Esophagus mucosa (tissue), 1 donor: ENCODE results near the gene PDXK. TPM values are rescaled to one million over a fixed set of nuclear protein-coding genes. Genes with fewer than 3 reads are reported as not detected.
"Not testable (repeated sequence)": the region's sequence is repeated elsewhere in the genome, so short reads cannot be mapped to it uniquely, and the experiment has no call there.

Experiments used
- ATAC-seq: fragments of 200-7000 bp; cut with Tn5 transposase; one replicate; pipeline ENCODE4 v1.9.1; 2020
- total RNA-seq: library from RNA; stranded (reverse); gene quantifications from one replicate; pipeline ENCODE4 v1.2.4, GENCODE V29; 2023
- donor health status: DM: yes; HTN: yes; CAD: no.

The PDXK gene
- total RNA-seq, 1 donor from 2014 or later: 134 TPM

DNA sequence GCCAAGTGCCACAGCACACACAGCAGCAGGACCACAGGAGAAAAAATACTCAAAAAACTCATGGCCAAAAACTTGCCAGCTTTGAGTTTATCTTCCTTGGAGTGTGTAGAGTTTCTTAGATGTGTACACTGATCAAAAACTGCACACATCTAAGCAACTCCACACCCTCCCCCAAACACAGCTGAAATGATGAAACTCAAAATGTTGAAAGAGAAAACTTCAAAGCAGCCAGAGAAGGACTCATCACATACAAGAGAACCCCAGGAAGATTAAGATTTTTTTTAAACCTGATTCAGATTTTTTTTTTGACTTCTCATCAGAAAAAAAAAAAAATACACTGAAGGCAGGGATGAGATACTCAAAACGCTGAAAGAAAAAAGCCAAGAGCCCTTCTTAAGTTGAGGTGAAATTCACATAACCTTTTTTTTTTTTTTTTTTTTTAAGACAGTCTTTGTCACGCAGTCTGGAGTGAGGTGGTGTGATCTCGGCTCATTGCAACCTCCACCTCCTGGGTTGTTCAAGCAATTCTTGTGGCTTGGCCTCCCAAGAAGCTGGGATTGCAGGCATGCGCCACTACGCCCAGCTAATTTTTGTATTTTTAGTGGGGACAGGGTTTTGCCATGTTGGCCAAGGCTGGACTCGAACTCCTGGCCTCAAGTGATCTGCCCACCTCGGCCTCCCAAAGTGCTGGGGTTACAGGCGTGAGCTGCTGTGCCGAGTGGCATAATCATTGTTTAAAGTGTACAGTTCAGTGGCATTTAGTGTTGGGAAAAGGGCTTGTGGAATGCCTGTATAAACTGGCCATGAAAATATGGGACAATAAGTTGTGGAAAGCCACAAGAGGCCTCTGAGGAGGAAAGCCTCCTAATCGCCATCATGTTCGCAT, 20.9 kb upstream of the PDXK start:
- ATAC-seq: no peak

- not testable (repeated sequence) for ATAC-seq
Observed at GRCh38 chr21:43699492-43699777, 19.5 kb upstream of the PDXK start.

DNA sequence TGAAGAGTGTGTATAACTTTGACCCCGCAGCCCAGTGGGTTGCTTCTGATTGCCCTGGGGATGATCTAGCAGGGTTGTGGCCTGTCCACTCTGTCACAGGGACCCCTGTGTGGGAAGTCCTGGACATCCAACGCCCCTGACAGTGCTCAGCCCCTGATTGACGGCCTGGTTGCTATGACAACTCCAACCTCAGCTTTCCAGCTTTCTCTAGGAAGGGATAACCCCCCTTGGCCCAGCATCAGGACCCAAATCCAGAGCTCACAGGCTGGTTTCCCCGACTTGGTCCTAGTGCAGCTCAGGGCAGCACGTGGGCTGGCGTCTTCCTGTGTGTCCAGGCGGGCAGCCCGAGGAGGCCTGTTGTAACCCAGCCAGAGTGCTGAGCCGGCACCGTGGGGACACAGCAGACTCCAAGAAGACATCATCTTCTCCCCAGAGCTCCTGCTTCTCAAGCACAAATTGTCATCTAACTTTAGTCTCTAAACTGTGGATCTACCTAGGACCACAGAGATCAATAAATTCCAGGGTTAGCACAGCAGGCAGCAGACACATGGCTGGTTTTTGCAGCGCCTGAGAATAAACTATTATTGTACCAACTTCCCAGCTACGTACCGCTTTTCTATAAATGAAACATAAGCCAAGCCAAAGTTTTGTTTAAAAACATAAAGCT, 18.9 kb upstream of the PDXK start:
- ATAC-seq: no peak

GRCh38 chr21:43701936-43702784, 16.8 kb upstream of the PDXK start:
- ATAC-seq: peak; percentile 30

GRCh38 chr21:43702785-43703034, 16.2 kb upstream of the PDXK start:
- ATAC-seq: peak; percentile 19

GRCh38 chr21:43703035-43703880, 15.7 kb upstream of the PDXK start:
- peak; percentile 53 for ATAC-seq

DNA sequence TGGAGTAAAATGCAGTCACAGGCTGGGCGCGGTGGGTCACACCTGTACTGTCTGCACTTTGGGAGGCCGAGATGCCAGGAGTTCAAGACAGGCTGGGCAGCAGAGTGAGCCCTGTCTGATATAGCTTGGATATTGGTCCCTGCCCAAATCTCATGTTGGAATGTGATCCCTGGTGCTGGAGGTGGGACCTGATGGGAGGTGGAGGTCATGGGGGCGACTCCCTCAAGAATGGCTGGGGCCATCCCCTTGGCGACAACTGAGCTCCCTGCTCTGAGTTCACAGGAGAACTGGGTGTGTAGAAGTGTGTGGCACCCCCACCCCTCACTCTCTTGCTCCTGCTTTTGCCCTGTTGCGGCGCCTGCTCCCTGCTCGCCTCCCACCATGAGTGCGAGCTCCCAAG, 11.5 kb upstream of the PDXK start:
- ATAC-seq: no peak

- ATAC-seq: no peak
Observed at GRCh38 chr21:43708745-43709381, 10.1 kb upstream of the PDXK start.

GRCh38 chr21:43712268-43712942, 6.5 kb upstream of the PDXK start:
- peak; percentile 87 for ATAC-seq

- not testable (repeated sequence) for ATAC-seq
Observed at GRCh38 chr21:43713123-43713522, 5.8 kb upstream of the PDXK start.

DNA sequence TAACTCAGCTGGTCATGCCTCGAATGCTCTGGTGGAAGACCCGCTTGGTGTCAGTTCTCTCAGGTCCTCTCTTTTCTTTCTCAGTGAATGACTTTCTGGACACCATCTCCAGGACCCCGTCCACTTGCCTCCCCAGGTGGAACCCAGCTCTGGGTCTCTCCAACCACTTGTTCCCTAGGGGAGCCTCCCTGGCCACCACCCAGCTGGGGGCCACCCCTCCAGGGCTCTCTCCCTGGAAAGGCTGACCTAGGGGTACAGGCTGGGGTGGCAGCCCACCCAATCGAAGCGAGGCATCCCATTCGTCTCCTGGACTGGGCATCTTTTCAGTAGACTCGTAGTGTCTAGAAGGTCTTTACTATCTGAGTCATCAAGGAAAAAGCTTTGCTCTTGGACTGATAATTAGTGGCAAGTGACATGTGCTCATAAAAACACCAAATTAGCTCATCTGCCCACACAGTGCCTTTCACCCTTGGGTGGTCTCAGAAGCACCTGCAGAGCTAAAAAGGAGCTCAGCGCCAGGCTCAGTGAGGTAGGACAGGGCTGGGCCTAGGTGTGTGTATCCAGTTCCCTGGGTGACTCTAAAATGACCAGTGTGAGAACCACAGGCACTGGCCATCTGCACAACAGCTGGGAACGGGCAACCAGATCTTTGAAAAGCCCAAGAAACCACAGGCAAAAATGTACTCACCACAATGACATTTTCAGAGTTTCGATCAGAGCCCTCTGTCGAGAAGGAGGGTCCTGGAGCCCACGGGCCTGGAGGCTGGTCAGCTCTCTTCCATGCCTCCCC, 2.4 kb upstream of the PDXK start:
- no peak for ATAC-seq

DNA sequence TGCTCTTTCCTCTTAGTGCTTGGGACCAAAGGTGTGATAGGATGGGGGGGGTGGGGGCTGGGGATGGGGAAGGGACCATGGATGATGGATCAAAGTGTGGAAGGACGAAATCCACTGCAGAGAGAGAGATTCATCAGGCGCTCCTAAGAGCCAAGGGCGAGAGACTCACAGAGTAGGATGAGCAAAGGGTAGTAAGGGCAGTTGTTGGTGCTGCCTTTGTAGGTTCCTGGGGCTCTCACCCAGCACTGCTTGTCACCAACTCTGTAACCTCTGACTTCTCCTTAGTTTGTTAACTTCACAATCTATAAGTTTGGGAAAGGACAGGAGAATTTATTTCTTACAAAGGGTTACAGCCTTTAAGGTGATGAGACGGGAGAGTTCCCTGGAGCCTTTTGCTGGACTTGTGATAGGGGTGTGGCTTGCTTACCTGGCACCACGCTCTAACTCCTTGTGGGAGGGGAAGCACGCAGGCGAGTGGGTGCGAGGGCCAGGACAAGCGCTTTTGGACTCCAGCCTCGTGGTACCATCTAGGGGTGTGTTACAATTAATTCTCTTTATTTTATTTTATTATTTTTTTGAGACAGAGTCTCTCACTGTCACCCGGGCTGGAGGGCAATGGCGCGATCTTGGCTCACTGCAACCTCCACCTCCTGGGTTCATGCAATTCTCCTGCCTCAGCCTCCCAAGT, 1.6 kb upstream of the PDXK start:
- no peak for ATAC-seq

DNA sequence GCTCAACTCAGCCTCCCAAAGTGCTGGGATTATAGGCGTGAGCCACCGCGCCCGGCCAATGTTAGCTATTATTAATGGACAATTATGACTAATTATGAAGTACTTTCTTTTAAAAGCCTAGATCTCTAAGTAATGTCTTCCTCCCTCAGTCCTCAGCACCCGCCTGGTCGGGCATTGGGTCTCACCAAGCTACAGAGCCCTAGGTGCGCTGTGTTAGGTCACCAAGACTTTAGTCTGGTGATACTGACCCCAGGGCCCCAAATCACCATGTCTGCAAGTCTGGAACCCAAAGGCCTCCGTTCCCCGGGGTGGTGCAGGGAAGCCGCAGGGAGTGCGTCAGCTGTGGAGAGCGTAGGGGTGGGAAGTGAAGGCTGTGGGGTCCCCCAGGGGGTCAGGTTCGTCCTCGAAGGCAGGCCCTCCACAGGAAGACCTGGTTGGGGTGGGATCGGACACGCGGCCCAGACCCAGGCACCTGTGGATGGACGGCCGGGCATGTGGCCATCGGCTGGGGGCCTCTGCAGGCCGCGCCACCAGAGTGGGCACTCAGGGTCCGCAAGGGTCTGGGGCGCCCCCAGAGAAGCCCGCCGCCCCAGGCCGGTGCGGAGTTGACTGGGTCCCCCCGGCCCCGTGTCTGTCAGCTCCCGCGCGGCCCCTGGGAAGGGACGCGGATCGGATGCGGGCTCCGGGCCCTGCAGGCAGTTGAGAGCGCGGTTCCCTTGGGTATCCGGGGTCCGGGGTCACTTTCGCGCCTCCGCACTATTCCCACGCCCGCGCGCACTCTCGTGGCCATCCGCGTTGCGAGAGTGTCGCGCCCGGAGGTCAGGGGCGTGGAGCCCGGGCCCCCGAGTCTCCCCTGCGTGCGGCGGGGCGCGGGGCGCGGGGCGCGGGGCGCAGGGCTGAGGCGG, 710 bp upstream of the PDXK start:
- peak; percentile 3 for ATAC-seq

DNA sequence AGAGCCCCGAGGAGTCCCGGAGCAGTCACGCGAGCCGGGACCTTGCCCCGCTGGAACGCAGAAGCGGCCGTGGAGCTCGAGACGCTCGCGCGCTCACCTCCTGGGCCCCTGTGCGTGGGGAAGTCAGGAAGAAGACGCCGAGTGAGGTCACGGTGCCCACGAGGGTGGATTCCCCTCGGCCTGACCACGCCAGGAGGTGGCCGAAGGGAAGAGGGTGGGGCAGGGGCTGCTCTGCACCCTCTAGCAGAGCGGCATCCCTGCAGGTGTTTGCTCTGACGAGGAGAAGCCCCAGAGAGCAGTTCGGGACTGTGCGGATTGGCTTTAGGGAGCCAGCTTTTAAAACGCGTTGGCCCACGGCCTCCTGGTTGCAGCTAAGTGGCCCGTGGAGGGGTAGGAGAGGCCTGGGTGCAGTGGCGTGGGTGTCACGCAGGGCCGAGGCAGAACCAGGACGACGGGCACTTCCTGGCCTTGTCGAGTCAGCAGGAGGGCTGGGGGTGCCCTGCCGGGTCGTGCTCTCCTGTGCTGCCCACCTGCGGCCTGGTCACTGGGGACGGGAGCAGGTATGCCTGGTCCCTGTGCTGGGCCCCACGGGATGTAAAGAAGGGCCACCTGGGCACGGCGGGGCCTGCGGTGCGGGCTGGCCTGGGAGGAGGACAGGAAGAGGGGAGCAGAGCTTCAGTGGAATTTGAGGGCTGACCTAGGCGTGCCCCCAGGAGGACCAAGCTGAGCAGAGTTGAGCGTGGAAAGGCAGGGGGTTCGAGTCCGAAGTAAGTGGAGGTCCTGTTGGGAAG, 1.0 kb downstream of the PDXK start:
- peak; percentile 4 for ATAC-seq

GRCh38 chr21:43720539-43721166, 1.7 kb downstream of the PDXK start:
- ATAC-seq: no peak

GRCh38 chr21:43721206-43721605, 2.3 kb downstream of the PDXK start:
- ATAC-seq: no peak

GRCh38 chr21:43721939-43722338, 3.0 kb downstream of the PDXK start:
- no peak for ATAC-seq

GRCh38 chr21:43723648-43724047, 4.7 kb downstream of the PDXK start:
- no peak for ATAC-seq
